Small intestine (tissue), 7 donors: ENCODE data around the gene KISS1. TPM values are rescaled to one million over a fixed set of nuclear protein-coding genes. Genes with fewer than 3 reads are reported as not detected.

ENCODE experiments used
- DNase-seq, 2 donors: peaks; one replicate each; pipeline versions ENCODE4 v3.0.0 to v3.0.0-alpha.2; 2013
- FAIRE-seq: peaks from 2 replicates; lab custom pipeline; 2012; peaks lifted over from hg19 to GRCh38; lab: Jason Lieb, UNC
- H3K27ac ChIP-seq, 3 donors: one replicate each; pipeline ENCODE4 v1.5.1; 2013; ENCODE audit warnings: low read length in 2 of 3, mild to moderate bottlenecking in 2 of 3, control low read depth in 1 of 3, inconsistent platforms in 1 of 3, low read depth in 1 of 3, moderate library complexity in 1 of 3
- H3K27me3 ChIP-seq, 3 donors: one replicate each; pipeline ENCODE4 v1.6.1; 2013; ENCODE audit warnings: low read length in 3 of 3, inconsistent platforms in 1 of 3; ENCODE audit not compliant: control insufficient read depth in 3 of 3, insufficient read depth in 3 of 3
- H3K36me3 ChIP-seq, 3 donors: one replicate each; pipeline ENCODE4 v1.6.1; 2013; ENCODE audit warnings: low read length in 3 of 3, inconsistent platforms in 1 of 3, low read depth in 1 of 3, mild to moderate bottlenecking in 1 of 3, moderate library complexity in 1 of 3; ENCODE audit not compliant: control insufficient read depth in 3 of 3, insufficient read depth in 2 of 3
- H3K4me1 ChIP-seq, 3 donors: one replicate each; pipeline ENCODE4 v1.6.1; 2013; ENCODE audit warnings: low read length in 2 of 3, inconsistent platforms in 1 of 3, low read depth in 1 of 3, mild to moderate bottlenecking in 1 of 3, moderate library complexity in 1 of 3; ENCODE audit not compliant: control insufficient read depth in 3 of 3, insufficient read depth in 2 of 3
- H3K4me3 ChIP-seq, 3 donors: one replicate each; pipeline ENCODE4 v1.5.1; 2013; ENCODE audit warnings: low read length in 3 of 3, control low read depth in 1 of 3, inconsistent platforms in 1 of 3, low read depth in 1 of 3, mild to moderate bottlenecking in 1 of 3, moderate library complexity in 1 of 3
- H3K9me3 ChIP-seq, 2 donors: one replicate each; pipeline ENCODE4 v1.6.1; 2013; ENCODE audit warnings: low read depth in 1 of 2, low read length in 1 of 2; ENCODE audit not compliant: control insufficient read depth in 2 of 2, insufficient read depth in 1 of 2
- WGBS, 3 donors: extraction: QIAGEN DNeasy Blood & Tissue Kit; methylation state at CpG; one replicate each; pipeline ENCODE4 v1.1.7; 2013; 5-methylcytosine and 5-hydroxymethylcytosine counted together
- polyA plus RNA-seq, 4 donors: library from polyadenylated mRNA; stranded (reverse) in 3 of 4; unstranded in 1 of 4; fragments of 200-250 nt in 3 of 4; fragments of 120-200 nt in 1 of 4; gene quantifications; one replicate each; pipeline versions ENCODE4 v1.2.1 to v1.2.3, GENCODE V29; 2013
- donor health status: healthy with polysubstance abuse.
- donor health status: control.
- donor health status: control.
- donor health status: Bipolar disorder and iron deficiency.
- donor health status: healthy.

The KISS1 gene
- polyA plus RNA-seq, 4 donors = 4.0 to 22.7 (median 11.5) TPM

- H3K36me3 ChIP-seq = peaks cover 2 to 67% (median 15%) of the 10 kb centered on the region in 3 donors
Measured at GRCh38 chr1:204222764-204223055, 26.4 kb upstream of the KISS1 start.

GRCh38 chr1:204222006-204222763 is 25.9 kb upstream of the KISS1 start:
- WGBS, 3 donors = 75 to 87% (median 83%) methylated on average over 8 of the region's 8 CpGs
- Histone ChIP-seq H3K4me3 (no peak overlapping the region), H3K36me3 (peaks cover 2 to 67% (median 15%) of the 10 kb centered on the region in 3 donors), H3K27me3 (no peaks in the 10 kb centered on the region), H3K9me3 (no peaks in the 10 kb centered on the region), H3K4me1 (peaks cover 0 to 19% (median 0%) of the 10 kb centered on the region in 3 donors), H3K27ac (no peak overlapping the region)
- DNase-seq (no peak), FAIRE-seq (no peak)

More at GRCh38 chr1:204222764-204223055, 26.4 kb upstream of the KISS1 start:
- Histone ChIP-seq H3K9me3 (no peaks in the 10 kb centered on the region), H3K27me3 (no peaks in the 10 kb centered on the region), H3K27ac (no peak overlapping the region), H3K4me1 (peaks cover 0 to 24% (median under 1%) of the 10 kb centered on the region in 3 donors), H3K4me3 (no peak overlapping the region)
- 82 to 95% (median 90%) methylated on average over 3 of the region's 3 CpGs for WGBS, 3 donors
- FAIRE-seq (no peak), DNase-seq (no peak)

- Histone ChIP-seq H3K36me3 (peaks cover 2 to 68% (median 15%) of the 10 kb centered on the region in 3 donors), H3K27me3 (no peaks in the 10 kb centered on the region), H3K27ac (no peak overlapping the region), H3K4me3 (no peak overlapping the region), H3K4me1 (peaks cover 0 to 10% (median 0%) of the 10 kb centered on the region in 3 donors), H3K9me3 (no peaks in the 10 kb centered on the region)
- FAIRE-seq (no peak), DNase-seq (no peak)
- WGBS, 3 donors = 75 to 84% (median 84%) methylated on average over 11 of the region's 11 CpGs
Measured at GRCh38 chr1:204221271-204221670, 25.0 kb upstream of the KISS1 start.

GRCh38 chr1:204219971-204220616 is 23.8 kb upstream of the KISS1 start:
- FAIRE-seq (no peak), DNase-seq (no peak)
- 83 to 92% (median 88%) methylated on average over 10 of the region's 10 CpGs for WGBS, 3 donors
- no peak overlapping the region for H3K4me3 ChIP-seq
- no peak overlapping the region for H3K27ac ChIP-seq
- no peaks in the 10 kb centered on the region for H3K4me1 ChIP-seq
- no peaks in the 10 kb centered on the region for H3K27me3 ChIP-seq
- peaks cover 2 to 62% (median 15%) of the 10 kb centered on the region in 3 donors for H3K36me3 ChIP-seq
- no peaks in the 10 kb centered on the region for H3K9me3 ChIP-seq

GRCh38 chr1:204218552-204218951 is 22.3 kb upstream of the KISS1 start:
- Histone ChIP-seq H3K4me3 (no peak overlapping the region), H3K27me3 (no peaks in the 10 kb centered on the region), H3K9me3 (no peaks in the 10 kb centered on the region), H3K4me1 (peaks cover 0 to 7% (median 0%) of the 10 kb centered on the region in 3 donors), H3K27ac (no peak overlapping the region), H3K36me3 (peaks cover 2 to 52% (median 14%) of the 10 kb centered on the region in 3 donors)
- 33 to 71% (median 60%) methylated on average over 1 to 2 of the region's 2 CpGs for WGBS, 3 donors
- no peak for DNase-seq
- no peak for FAIRE-seq

DNA sequence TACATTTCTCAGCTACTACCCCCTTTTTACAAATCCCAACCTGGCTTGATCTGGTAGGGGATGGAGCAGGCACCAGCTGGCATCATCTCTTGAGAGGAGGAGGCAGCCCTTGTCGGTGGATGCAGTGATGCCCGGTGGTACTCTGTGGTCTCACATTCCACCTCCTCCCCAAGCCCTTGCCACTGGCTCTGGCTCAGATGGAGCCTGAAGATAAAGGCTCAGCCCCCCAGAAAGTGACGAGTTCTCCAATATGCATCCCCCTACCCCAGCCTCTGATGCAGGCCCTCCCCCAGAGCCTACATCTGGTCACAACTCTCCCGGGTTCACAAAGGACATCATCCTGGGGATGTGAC is 21.3 kb upstream of the KISS1 start:
- H3K36me3 ChIP-seq = peaks cover 2 to 45% (median 11%) of the 10 kb centered on the region in 3 donors
- DNase-seq (no peak), FAIRE-seq (no peak)
- no peak overlapping the region for H3K27ac ChIP-seq
- H3K9me3 ChIP-seq = no peaks in the 10 kb centered on the region
- WGBS, 3 donors = 63 to 72% (median 70%) methylated on average over 4 of the region's 4 CpGs
- peaks cover 0 to 2% (median 0%) of the 10 kb centered on the region in 3 donors for H3K27me3 ChIP-seq
- peaks cover 0 to 7% (median 0%) of the 10 kb centered on the region in 3 donors for H3K4me1 ChIP-seq
- H3K4me3 ChIP-seq = no peak overlapping the region

DNA sequence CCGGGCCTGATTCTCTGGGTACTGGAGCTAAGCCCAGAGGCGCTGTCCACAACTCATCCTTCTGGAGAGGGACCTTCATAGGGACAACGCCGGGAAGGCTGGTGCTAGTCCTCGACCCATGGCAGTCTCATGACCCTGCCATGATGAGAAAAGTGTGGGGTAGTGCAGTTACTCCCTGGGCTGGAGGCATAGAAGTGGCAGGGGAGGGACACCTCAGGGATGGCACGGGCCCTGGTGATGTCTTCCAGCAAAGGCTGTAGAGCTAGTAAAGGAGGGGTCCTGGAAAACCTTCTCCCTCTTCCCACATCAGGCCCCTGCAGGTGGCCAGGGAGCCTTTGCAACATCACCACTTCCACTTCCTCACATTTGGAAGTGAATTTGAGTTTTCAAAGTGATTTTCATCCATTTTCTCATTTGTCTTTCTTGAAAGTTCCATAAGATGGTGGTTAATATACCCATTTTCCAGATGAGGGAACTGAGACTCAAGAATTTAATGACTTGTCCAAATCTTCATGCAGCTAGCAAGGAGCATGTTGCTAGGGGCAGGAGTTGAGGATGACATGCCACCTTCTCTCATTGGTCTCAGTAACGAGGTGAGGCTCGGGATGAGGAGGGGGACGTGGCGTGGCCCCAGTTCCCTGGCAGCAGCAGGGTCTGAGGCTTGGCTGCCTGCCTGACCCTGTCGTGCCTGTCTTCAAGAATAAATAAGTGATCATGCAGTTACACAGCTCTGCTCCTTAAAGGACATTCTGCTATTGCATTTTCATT is 20.8 kb upstream of the KISS1 start:
- FAIRE-seq = no peak
- H3K4me3 ChIP-seq = no peak overlapping the region

DNA sequence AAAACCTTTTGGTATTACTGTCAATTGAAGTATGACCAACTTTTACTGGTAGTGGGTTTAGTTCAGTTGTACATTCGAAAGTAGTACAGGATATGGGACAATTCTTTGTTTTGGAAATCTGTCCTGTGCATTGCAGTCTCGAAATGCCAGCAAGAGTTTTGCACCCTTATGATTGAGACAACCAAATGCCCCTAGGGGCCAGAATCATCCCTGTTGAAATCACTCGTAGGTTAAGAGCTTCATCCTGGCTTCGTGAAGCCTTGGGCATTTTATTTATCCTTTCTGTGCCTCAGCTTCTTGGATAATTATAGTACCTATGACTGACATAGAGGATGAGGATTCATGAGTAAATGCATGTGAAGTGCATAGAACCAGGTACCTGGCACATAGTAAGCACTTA is 19.9 kb upstream of the KISS1 start:
- FAIRE-seq (no peak), DNase-seq (no peak)
- Histone ChIP-seq H3K9me3 (no peaks in the 10 kb centered on the region), H3K27me3 (peaks cover 0 to 2% (median 0%) of the 10 kb centered on the region in 3 donors), H3K27ac (no peak overlapping the region), H3K4me1 (peaks cover 0 to 16% (median 0%) of the 10 kb centered on the region in 3 donors), H3K36me3 (peaks cover 2 to 31% (median 3%) of the 10 kb centered on the region in 3 donors), H3K4me3 (no peak overlapping the region)
- WGBS, 3 donors = 80 to 90% (median 85%) methylated on average over 4 of the region's 4 CpGs

More for the DNA sequence above, 20.8 kb upstream of the KISS1 start:
- peaks cover 0 to 2% (median 0%) of the 10 kb centered on the region in 3 donors for H3K27me3 ChIP-seq
- H3K9me3 ChIP-seq = no peaks in the 10 kb centered on the region
- 81 to 86% (median 84%) methylated on average over 11 of the region's 11 CpGs for WGBS, 3 donors
- H3K36me3 ChIP-seq = peaks cover 2 to 39% (median 6%) of the 10 kb centered on the region in 3 donors
- DNase-seq = no peak
- H3K27ac ChIP-seq = no peak overlapping the region
- peaks cover 0 to 8% (median 0%) of the 10 kb centered on the region in 3 donors for H3K4me1 ChIP-seq
